GM12878 (cell line): ENCODE results near the gene NAV3. TPM values are rescaled to one million over a fixed set of nuclear protein-coding genes. Genes with fewer than 3 reads are reported as not detected.
A peak's percentile ranks its signal among the peaks of the same experiment; 100 is the strongest.

Experiments used
- ATAC-seq: fragments of 200-7000 bp; cut with Tn5 transposase; 3 replicates; pipeline ENCODE4 v1.9.1; 2020; ENCODE audit warnings: mild to moderate bottlenecking, moderate library complexity
- BruUV-seq: library from RNA; stranded (reverse); fragments of 400-500 nt; replicated peaks from 2 replicates; lab custom pipeline; 2021; lab: Mats Ljungman, UMichigan
- CTCF ChIA-PET: fragments of 300-600 bp; sonication (Branson Sonifier 250); formaldehyde crosslinking; extraction: SDS; loops from one replicate; lab custom pipeline; 2021; ENCODE audit warnings: inconsistent platforms; lab: Yijun Ruan, JAX
- POLR2A ChIA-PET: fragments of 350-600 bp; formaldehyde crosslinking; extraction: SDS; loops from one replicate; lab custom pipeline; 2021; ENCODE audit warnings: inconsistent platforms; lab: Charles Lee
- RAD21 ChIA-PET: fragments of 300-600 bp; sonication (Branson Sonifier 250); formaldehyde crosslinking; loops from one replicate; lab custom pipeline; 2023; ENCODE audit warnings: antibody characterized with exemption; ENCODE audit not compliant: unreplicated experiment; lab: Charles Lee
- SMC1A ChIA-PET: fragments of 300-600 bp; sonication (Branson Sonifier 250); formaldehyde crosslinking; loops from one replicate; lab custom pipeline; 2023; ENCODE audit not compliant: unreplicated experiment, uncharacterized antibody; lab: Charles Lee
- DNase-seq: peaks from one replicate; pipeline ENCODE4 v3.0.0-alpha.2; 2011; ENCODE audit warnings: low read depth, low spot score
- FAIRE-seq: peaks from 3 replicates; lab custom pipeline; 2011; peaks lifted over from hg19 to GRCh38; lab: Jason Lieb, UNC
- H2AFZ ChIP-seq: 2 replicates; pipeline ENCODE4 v1.6.0; 2011; ENCODE audit warnings: low read depth, low read length, control low read depth; ENCODE audit not compliant: control insufficient read depth
- H3K27ac ChIP-seq: 2 replicates; pipeline ENCODE4 v1.5.1; 2011; ENCODE audit warnings: control low read depth; ENCODE audit not compliant: control insufficient read depth, insufficient read depth
- H3K27me3 ChIP-seq, 2 experiments: replicated peaks in 1 of 2; 2 replicates each; pipeline versions ENCODE4 v1.6.0 to v1.6.1; 2011; ENCODE audit warnings: low read length in 1 of 2; ENCODE audit not compliant: control insufficient read depth in 2 of 2, insufficient read depth in 2 of 2
- H3K36me3 ChIP-seq, 2 experiments: 2 replicates each; pipeline ENCODE4 v1.5.1; 2011; ENCODE audit warnings: low read length in 1 of 2; ENCODE audit not compliant: control insufficient read depth in 2 of 2, insufficient read depth in 2 of 2
- H3K4me1 ChIP-seq: 2 replicates; pipeline ENCODE4 v1.6.1; 2011; ENCODE audit warnings: mild to moderate bottlenecking, low read length, moderate library complexity, mixed read lengths; ENCODE audit not compliant: control insufficient read depth, insufficient read depth
- H3K4me2 ChIP-seq: 2 replicates; pipeline ENCODE4 v1.6.0; 2011; ENCODE audit warnings: control low read depth; ENCODE audit not compliant: control insufficient read depth, insufficient read depth
- H3K4me3 ChIP-seq: fragments of 200-600 bp; sonication (generic); 2 replicates; pipeline ENCODE4 v1.5.1; 2016
- H3K79me2 ChIP-seq: 2 replicates; pipeline ENCODE4 v1.6.0; 2011; ENCODE audit warnings: low read length; ENCODE audit not compliant: control insufficient read depth, insufficient read depth
- H3K9ac ChIP-seq: 2 replicates; pipeline ENCODE4 v1.8.0; 2011; ENCODE audit warnings: low read length, control low read depth, mixed read lengths; ENCODE audit not compliant: control insufficient read depth, insufficient read depth
- H3K9me3 ChIP-seq: replicated peaks from 3 replicates; pipeline ENCODE4 v1.5.1; 2011; ENCODE audit warnings: mild to moderate bottlenecking, low read length; ENCODE audit not compliant: control insufficient read depth, insufficient read depth
- H4K20me1 ChIP-seq: 2 replicates; pipeline ENCODE4 v1.6.0; 2011; ENCODE audit not compliant: control insufficient read depth, insufficient read depth
- ATF7 ChIP-seq: fragments of 450-650 bp; IDR thresholded peaks from 2 replicates; pipeline ENCODE4 v1.6.1; 2016; ENCODE audit warnings: low read depth, mild to moderate bottlenecking
- MYC ChIP-seq: IDR thresholded peaks from 2 replicates; pipeline ENCODE4 v1.6.1; 2011; ENCODE audit warnings: mild to moderate bottlenecking, low read length, moderate library complexity, inconsistent platforms; ENCODE audit not compliant: insufficient read depth, insufficient replicate concordance, insufficient read length, severe bottlenecking
- NBN ChIP-seq: fragments of 450-650 bp; IDR thresholded peaks from 2 replicates; pipeline ENCODE4 v1.6.1; 2016
- RUNX3 ChIP-seq: IDR thresholded peaks from 2 replicates; pipeline ENCODE4 v1.6.1; 2012; ENCODE audit warnings: low read length, inconsistent platforms
- ZBED1 ChIP-seq: IDR thresholded peaks from 2 replicates; pipeline ENCODE4 v1.6.1; 2016; ENCODE audit warnings: borderline replicate concordance
- WGBS: methylation state at CpG from one replicate; pipeline ENCODE4 v1.1.6; 2016; ENCODE audit warnings: low lambda C conversion rate; ENCODE audit not compliant: insufficient replicate concordance, insufficient coverage; ENCODE audit errors: missing lambda C conversion rate; 5-methylcytosine and 5-hydroxymethylcytosine counted together
- in situ Hi-C: fragments of 300-500 bp; cut with MboI; formaldehyde crosslinking; loops from 9 replicates; pipeline ENCODE4 v1.14.3; 2018; ENCODE audit warnings: mixed read lengths
- intact Hi-C: fragments of 100-400 bp; cut with micrococcal nuclease; formaldehyde crosslinking; loops from one replicate; pipeline ENCODE4 v1.14.2; 2022; ENCODE audit not compliant: unreplicated experiment
- polyA plus RNA-seq, 11 experiments: library from polyadenylated mRNA; depleted of rRNA in 4 of 11; unstranded in 6 of 11; stranded (reverse) in 5 of 11; fragments of >200 nt; fragmentation: Nextera tagmentation in 4 of 11; fragmentation: Illumina TruSeq in 1 of 11; extraction: Ambion mirVana in 4 of 11; extraction: Trizol in 1 of 11; gene quantifications; 1 replicate in 1 of 11; 2 replicates in 10 of 11; pipeline versions ENCODE4 v1.2.1 to v1.2.3, GENCODE V29; 2011 to 2016; ENCODE audit warnings: inconsistent platforms in 2 of 11, missing spikeins in 2 of 11, low read depth in 1 of 11
- total RNA-seq, 4 experiments: library from RNA; depleted of rRNA in 3 of 4; stranded (reverse); fragments of >200 nt in 3 of 4; fragmentation: Illumina TruSeq in 1 of 4; extraction: Trizol in 1 of 4; gene quantifications; 2 replicates each; pipeline versions ENCODE4 v1.2.1 to v1.2.3, GENCODE V29; 2013 to 2021
- TF ChIP-seq, protein P1 (sequence below): fragments of 450-650 bp; IDR thresholded peaks from 2 replicates; pipeline ENCODE4 v1.6.1; 2017; ENCODE audit warnings: mild to moderate bottlenecking, low read depth, inconsistent platforms; ENCODE audit not compliant: poor library complexity, severe bottlenecking
- TF ChIP-seq, protein P2 (sequence below): IDR thresholded peaks from 2 replicates; pipeline ENCODE4 v1.6.1; 2012; ENCODE audit warnings: mild to moderate bottlenecking, low read depth, low read length
- TF ChIP-seq, protein P3 (sequence below): fragments of 150-350 bp; IDR thresholded peaks from 2 replicates; pipeline ENCODE4 v1.6.1; 2016; ENCODE audit warnings: low read depth, low read length

The NAV3 gene
- total and polyA plus RNA-seq, 10 of the 15 experiments (the other 5 are each of a cell fraction or from before 2014, with no cell fraction given), result 0.05 to 0.51 (median 0.22) TPM; not detected in 1

- Histone ChIP-seq H3K27me3 (no peaks in the 10 kb centered on the region), H3K9me3 (no peaks in the 10 kb centered on the region), H3K79me2 (no peaks in the 10 kb centered on the region), H4K20me1 (no peaks in the 10 kb centered on the region), H3K36me3 (no peaks in the 10 kb centered on the region), H2AFZ (no peak overlapping the region), H3K4me2 (no peak overlapping the region), H3K27ac (no peak overlapping the region), H3K9ac (no peak overlapping the region), H3K4me1 (no peaks in the 10 kb centered on the region), H3K4me3 (no peak overlapping the region)
- intact Hi-C loops (no loop called here), in situ Hi-C loops (no loop called here)
- DNase-seq (no peak), FAIRE-seq (peak; percentile 84), ATAC-seq (no peak)
- ChIA-PET RAD21 (no interaction called here), SMC1A (no interaction called here), POLR2A (no interaction called here), CTCF (no interaction called here)
- 89% methylated on average over 7 of the region's 7 CpGs for WGBS
- TF ChIP-seq ATF7, result no peak
- TF ChIP-seq MYC, result no peak
- no peak for TF ChIP-seq RUNX3
- TF ChIP-seq ZBED1, result no peak
- no TSS peak for BruUV-seq
These were observed 430.3 kb downstream of the NAV3 start for GRCh38 chr12:78260976-78261375.

- H3K4me2 ChIP-seq, result no peak overlapping the region
- intact Hi-C loops, result no loop called here
- no peaks in the 10 kb centered on the region for H3K27me3 ChIP-seq
- ChIA-PET RAD21 (no interaction called here), SMC1A (no interaction called here), CTCF (interaction anchor here (0.9 kb wide), 1 partner anchor 11 kb away, joined by 4 read pairs; no protein-coding TSS in a partner anchor), POLR2A (no interaction called here)
- ATAC-seq (no peak), DNase-seq (no peak), FAIRE-seq (no peak)
- in situ Hi-C loops, result no loop called here
- H3K9ac ChIP-seq, result no peak overlapping the region
- no peaks in the 10 kb centered on the region for H3K79me2 ChIP-seq
- H3K4me1 ChIP-seq, result no peaks in the 10 kb centered on the region
- no TSS peak for BruUV-seq
- no peak overlapping the region for H3K4me3 ChIP-seq
- no peak overlapping the region for H3K27ac ChIP-seq
- H4K20me1 ChIP-seq, result no peaks in the 10 kb centered on the region
- TF ChIP-seq, protein P1, sequence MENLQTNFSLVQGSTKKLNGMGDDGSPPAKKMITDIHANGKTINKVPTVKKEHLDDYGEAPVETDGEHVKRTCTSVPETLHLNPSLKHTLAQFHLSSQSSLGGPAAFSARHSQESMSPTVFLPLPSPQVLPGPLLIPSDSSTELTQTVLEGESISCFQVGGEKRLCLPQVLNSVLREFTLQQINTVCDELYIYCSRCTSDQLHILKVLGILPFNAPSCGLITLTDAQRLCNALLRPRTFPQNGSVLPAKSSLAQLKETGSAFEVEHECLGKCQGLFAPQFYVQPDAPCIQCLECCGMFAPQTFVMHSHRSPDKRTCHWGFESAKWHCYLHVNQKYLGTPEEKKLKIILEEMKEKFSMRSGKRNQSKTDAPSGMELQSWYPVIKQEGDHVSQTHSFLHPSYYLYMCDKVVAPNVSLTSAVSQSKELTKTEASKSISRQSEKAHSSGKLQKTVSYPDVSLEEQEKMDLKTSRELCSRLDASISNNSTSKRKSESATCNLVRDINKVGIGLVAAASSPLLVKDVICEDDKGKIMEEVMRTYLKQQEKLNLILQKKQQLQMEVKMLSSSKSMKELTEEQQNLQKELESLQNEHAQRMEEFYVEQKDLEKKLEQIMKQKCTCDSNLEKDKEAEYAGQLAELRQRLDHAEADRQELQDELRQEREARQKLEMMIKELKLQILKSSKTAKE, result no peak
- TF ChIP-seq, protein P2, sequence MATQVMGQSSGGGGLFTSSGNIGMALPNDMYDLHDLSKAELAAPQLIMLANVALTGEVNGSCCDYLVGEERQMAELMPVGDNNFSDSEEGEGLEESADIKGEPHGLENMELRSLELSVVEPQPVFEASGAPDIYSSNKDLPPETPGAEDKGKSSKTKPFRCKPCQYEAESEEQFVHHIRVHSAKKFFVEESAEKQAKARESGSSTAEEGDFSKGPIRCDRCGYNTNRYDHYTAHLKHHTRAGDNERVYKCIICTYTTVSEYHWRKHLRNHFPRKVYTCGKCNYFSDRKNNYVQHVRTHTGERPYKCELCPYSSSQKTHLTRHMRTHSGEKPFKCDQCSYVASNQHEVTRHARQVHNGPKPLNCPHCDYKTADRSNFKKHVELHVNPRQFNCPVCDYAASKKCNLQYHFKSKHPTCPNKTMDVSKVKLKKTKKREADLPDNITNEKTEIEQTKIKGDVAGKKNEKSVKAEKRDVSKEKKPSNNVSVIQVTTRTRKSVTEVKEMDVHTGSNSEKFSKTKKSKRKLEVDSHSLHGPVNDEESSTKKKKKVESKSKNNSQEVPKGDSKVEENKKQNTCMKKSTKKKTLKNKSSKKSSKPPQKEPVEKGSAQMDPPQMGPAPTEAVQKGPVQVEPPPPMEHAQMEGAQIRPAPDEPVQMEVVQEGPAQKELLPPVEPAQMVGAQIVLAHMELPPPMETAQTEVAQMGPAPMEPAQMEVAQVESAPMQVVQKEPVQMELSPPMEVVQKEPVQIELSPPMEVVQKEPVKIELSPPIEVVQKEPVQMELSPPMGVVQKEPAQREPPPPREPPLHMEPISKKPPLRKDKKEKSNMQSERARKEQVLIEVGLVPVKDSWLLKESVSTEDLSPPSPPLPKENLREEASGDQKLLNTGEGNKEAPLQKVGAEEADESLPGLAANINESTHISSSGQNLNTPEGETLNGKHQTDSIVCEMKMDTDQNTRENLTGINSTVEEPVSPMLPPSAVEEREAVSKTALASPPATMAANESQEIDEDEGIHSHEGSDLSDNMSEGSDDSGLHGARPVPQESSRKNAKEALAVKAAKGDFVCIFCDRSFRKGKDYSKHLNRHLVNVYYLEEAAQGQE, result no peak
- TF ChIP-seq NBN, result no peak
- TF ChIP-seq, protein P3, sequence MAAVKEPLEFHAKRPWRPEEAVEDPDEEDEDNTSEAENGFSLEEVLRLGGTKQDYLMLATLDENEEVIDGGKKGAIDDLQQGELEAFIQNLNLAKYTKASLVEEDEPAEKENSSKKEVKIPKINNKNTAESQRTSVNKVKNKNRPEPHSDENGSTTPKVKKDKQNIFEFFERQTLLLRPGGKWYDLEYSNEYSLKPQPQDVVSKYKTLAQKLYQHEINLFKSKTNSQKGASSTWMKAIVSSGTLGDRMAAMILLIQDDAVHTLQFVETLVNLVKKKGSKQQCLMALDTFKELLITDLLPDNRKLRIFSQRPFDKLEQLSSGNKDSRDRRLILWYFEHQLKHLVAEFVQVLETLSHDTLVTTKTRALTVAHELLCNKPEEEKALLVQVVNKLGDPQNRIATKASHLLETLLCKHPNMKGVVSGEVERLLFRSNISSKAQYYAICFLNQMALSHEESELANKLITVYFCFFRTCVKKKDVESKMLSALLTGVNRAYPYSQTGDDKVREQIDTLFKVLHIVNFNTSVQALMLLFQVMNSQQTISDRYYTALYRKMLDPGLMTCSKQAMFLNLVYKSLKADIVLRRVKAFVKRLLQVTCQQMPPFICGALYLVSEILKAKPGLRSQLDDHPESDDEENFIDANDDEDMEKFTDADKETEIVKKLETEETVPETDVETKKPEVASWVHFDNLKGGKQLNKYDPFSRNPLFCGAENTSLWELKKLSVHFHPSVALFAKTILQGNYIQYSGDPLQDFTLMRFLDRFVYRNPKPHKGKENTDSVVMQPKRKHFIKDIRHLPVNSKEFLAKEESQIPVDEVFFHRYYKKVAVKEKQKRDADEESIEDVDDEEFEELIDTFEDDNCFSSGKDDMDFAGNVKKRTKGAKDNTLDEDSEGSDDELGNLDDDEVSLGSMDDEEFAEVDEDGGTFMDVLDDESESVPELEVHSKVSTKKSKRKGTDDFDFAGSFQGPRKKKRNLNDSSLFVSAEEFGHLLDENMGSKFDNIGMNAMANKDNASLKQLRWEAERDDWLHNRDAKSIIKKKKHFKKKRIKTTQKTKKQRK, result no peak
- no peak overlapping the region for H2AFZ ChIP-seq
- WGBS, result 3% methylated on average over 2 of the region's 2 CpGs
- no peaks in the 10 kb centered on the region for H3K36me3 ChIP-seq
- no peaks in the 10 kb centered on the region for H3K9me3 ChIP-seq
These were observed 431.2 kb downstream of the NAV3 start for GRCh38 chr12:78261901-78262300.
